A673 (cell line): ENCODE data around the gene CCL21. TPM values are rescaled to one million over a fixed set of nuclear protein-coding genes. Genes with fewer than 3 reads are reported as not detected.
"Not testable (repeated sequence)": the region's sequence is repeated elsewhere in the genome, so short reads cannot be mapped to it uniquely, and the experiment has no call there.

Experiments used
- BruUV-seq: library from RNA; stranded (reverse); fragments of 400-500 nt; replicated peaks from 2 replicates; lab custom pipeline; 2021; lab: Mats Ljungman, UMichigan
- CTCF ChIA-PET: fragments of 300-600 bp; sonication (Branson Sonifier 250); formaldehyde crosslinking; loops from one replicate; lab custom pipeline; 2022; ENCODE audit warnings: antibody characterized with exemption; lab: Charles Lee
- POLR2A ChIA-PET: fragments of 300-600 bp; sonication (Branson Sonifier 250); formaldehyde crosslinking; loops from one replicate; lab custom pipeline; 2022; ENCODE audit warnings: antibody characterized with exemption; ENCODE audit not compliant: low non-redundant PET; lab: Charles Lee
- DNase-seq: peaks from one replicate; pipeline ENCODE4 v3.0.0-alpha.2; 2015; ENCODE audit warnings: low spot score
- H3K27ac ChIP-seq: fragments of 200-600 bp; sonication (generic); 2 replicates; pipeline ENCODE4 v1.5.1; 2016; ENCODE audit warnings: mixed run types, low read depth, mild to moderate bottlenecking, mixed read lengths, antibody characterized with exemption, low read length; ENCODE audit not compliant: poor library complexity, severe bottlenecking
- H3K27me3 ChIP-seq: fragments of 200-600 bp; sonication (generic); replicated peaks from 2 replicates; pipeline ENCODE4 v1.6.1; 2017; ENCODE audit warnings: mixed run types, low read depth, mild to moderate bottlenecking, mixed read lengths, antibody characterized with exemption, low read length; ENCODE audit not compliant: insufficient read depth, poor library complexity
- H3K36me3 ChIP-seq: fragments of 200-600 bp; sonication (generic); 2 replicates; pipeline ENCODE4 v1.6.1; 2016; ENCODE audit warnings: mixed run types, mild to moderate bottlenecking, mixed read lengths, antibody characterized with exemption, low read length; ENCODE audit not compliant: insufficient read depth, poor library complexity, severe bottlenecking
- H3K4me1 ChIP-seq: fragments of 200-600 bp; sonication (generic); 2 replicates; pipeline ENCODE4 v1.6.1; 2017; ENCODE audit warnings: mixed run types, mild to moderate bottlenecking, mixed read lengths, antibody characterized with exemption, low read length; ENCODE audit not compliant: insufficient read depth, poor library complexity, severe bottlenecking
- H3K4me3 ChIP-seq: fragments of 200-600 bp; sonication (generic); 2 replicates; pipeline ENCODE4 v1.5.1; 2016; ENCODE audit warnings: low read depth, mixed run types, mild to moderate bottlenecking, mixed read lengths, low read length; ENCODE audit not compliant: poor library complexity, severe bottlenecking
- H3K9me3 ChIP-seq: fragments of 200-600 bp; sonication (generic); 2 replicates; pipeline ENCODE4 v1.6.1; 2016; ENCODE audit warnings: mixed run types, low read depth, mild to moderate bottlenecking, mixed read lengths, antibody characterized with exemption, low read length; ENCODE audit not compliant: poor library complexity, severe bottlenecking
- EZH2 ChIP-seq: fragments of 200-600 bp; sonication (generic); IDR thresholded peaks from 2 replicates; pipeline ENCODE4 v1.6.1; 2017; ENCODE audit warnings: borderline replicate concordance, low read depth, mild to moderate bottlenecking, mixed read lengths, antibody characterized with exemption, low read length; ENCODE audit not compliant: poor library complexity, severe bottlenecking
- intact Hi-C: fragments of 100-400 bp; cut with micrococcal nuclease; formaldehyde crosslinking; loops from one replicate; pipeline ENCODE4 v1.10.0; 2022; ENCODE audit not compliant: unreplicated experiment
- total RNA-seq: library from RNA; stranded (reverse); gene quantifications from 2 replicates; pipeline ENCODE4 v1.2.3, GENCODE V29; 2021
- TF ChIP-seq, protein P1 (sequence below): fragments of 300-800, 200-600 bp; sonication (generic); conservative IDR thresholded peaks from 2 replicates; pipeline ENCODE4 v1.5.1; 2017; ENCODE audit warnings: low read depth, mild to moderate bottlenecking, antibody characterized with exemption, low read length, moderate library complexity, mixed read lengths

The CCL21 gene
- total RNA-seq, 1 experiment from 2014 or later, result not detected

DNA sequence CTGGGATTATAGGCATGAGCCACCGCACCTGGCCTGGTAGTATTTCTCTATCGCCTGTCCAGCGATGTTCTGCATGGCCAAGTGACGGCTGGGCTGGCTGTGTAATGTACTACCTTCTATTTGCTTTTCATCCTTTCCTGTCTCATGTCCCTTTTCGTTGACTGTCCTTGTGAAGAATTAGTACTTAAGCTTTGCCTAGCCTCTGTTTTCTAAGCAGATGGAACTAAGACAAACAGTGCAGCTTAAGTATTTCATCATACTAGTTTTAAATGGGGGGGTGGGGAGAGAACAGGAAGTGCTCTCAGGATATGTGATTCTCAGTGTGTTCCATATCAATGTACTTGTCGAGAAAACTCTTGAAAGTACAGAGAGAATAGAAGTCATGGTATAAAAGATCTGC is 31.7 kb upstream of the CCL21 start:
- no peak overlapping the region for H3K27ac ChIP-seq
- intact Hi-C loops, result no loop called here
- peak; percentile 28 for DNase-seq
- H3K4me3 ChIP-seq, result no peak overlapping the region
- ChIA-PET POLR2A (interaction anchor here (0.6 kb wide), 1 partner anchor 217 kb away, joined by 20 read pairs; no protein-coding TSS in a partner anchor), CTCF (interaction anchor here (0.6 kb wide), 1 partner anchor 346 kb away, joined by 4 read pairs; no protein-coding TSS in a partner anchor)
- no peaks in the 10 kb centered on the region for H3K9me3 ChIP-seq
- no peaks in the 10 kb centered on the region for H3K36me3 ChIP-seq
- no peak for TF ChIP-seq EZH2
- TF ChIP-seq, protein P1, sequence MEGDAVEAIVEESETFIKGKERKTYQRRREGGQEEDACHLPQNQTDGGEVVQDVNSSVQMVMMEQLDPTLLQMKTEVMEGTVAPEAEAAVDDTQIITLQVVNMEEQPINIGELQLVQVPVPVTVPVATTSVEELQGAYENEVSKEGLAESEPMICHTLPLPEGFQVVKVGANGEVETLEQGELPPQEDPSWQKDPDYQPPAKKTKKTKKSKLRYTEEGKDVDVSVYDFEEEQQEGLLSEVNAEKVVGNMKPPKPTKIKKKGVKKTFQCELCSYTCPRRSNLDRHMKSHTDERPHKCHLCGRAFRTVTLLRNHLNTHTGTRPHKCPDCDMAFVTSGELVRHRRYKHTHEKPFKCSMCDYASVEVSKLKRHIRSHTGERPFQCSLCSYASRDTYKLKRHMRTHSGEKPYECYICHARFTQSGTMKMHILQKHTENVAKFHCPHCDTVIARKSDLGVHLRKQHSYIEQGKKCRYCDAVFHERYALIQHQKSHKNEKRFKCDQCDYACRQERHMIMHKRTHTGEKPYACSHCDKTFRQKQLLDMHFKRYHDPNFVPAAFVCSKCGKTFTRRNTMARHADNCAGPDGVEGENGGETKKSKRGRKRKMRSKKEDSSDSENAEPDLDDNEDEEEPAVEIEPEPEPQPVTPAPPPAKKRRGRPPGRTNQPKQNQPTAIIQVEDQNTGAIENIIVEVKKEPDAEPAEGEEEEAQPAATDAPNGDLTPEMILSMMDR, result no peak
- H3K27me3 ChIP-seq, result peaks cover 3% of the 10 kb centered on the region
- no TSS peak for BruUV-seq
- H3K4me1 ChIP-seq, result no peaks in the 10 kb centered on the region

DNA sequence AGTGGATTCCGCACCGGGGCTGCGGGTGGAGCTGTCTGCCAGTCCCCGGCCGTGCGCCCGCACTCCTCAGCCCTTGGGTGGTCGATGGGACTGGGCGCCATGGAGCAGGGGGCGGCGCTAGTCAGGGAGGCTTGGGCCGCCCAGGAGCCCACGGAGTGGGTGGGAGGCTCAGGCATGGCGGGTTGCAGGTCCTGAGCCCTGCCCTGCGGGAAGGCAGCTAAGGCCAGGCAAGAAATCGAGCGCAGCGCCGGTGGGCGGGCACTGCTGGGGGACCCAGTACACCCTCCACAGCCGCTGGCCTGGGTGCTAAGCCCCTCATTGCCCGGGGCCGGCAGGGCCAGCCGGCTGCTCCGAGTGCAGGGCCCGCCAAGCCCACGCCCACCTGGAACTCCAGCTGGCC is 30.2 kb upstream of the CCL21 start:
- H3K27ac ChIP-seq, H3K27me3 ChIP-seq, DNase-seq, intact Hi-C loops, H3K36me3 ChIP-seq, H3K9me3 ChIP-seq, H3K4me1 ChIP-seq, CTCF ChIA-PET, POLR2A ChIA-PET, H3K4me3 ChIP-seq, BruUV-seq: not testable (repeated sequence)

DNA sequence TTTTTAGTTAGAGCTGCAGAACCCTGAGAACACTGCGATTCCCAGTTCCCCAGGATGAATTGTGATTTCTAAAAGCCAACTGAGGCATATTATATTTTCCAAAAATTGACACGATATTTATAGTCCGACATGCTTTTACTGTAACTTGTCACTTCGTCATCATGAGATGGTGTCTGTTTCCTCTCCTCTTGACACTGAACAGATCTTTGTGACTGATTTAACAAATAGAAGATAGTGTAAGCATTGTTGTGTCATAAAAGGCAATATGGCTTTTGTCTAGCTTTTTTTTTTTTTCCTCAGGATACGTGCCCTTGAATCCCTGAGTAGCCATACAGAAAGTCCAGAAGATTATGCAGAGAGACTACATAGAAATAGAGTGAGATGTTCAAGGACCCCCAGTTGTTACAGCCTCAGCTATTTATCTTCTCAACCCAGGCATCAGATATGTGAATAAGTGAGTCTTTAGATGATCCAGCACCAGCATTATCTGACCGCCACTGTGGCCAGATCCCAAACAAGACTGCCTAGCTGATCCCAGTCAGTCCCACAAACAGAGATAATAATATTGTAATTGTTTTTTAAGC is 27.8 kb upstream of the CCL21 start:
- Histone ChIP-seq H3K4me1 (no peaks in the 10 kb centered on the region), H3K9me3 (no peaks in the 10 kb centered on the region), H3K27ac (no peak overlapping the region), H3K4me3 (no peak overlapping the region), H3K36me3 (no peaks in the 10 kb centered on the region), H3K27me3 (peaks cover 3% of the 10 kb centered on the region)
- DNase-seq, result no peak
- ChIA-PET CTCF (no interaction called here), POLR2A (no interaction called here)
- TF ChIP-seq, protein P1, result no peak
- TF ChIP-seq EZH2, result no peak
- BruUV-seq, result no TSS peak
- intact Hi-C loops, result no loop called here

DNA sequence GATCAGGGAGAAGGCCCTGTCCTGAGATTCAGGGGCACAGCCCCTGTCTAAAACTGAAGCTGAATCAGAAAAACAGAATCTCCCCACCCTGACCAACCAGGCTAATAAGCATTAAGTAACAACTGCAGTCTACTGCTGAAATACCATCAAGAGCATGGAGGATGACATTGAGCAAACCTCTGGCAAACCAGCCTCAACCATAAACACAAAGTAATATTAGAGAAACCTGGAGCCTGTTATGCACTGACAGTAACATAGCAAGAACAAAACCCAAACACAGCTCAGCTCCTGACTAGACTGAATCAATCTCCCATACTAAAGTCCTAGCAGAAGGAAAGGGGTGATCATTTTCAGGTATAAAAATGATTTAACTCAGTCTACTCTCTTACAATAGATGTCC is 24.8 kb upstream of the CCL21 start:
- H3K27me3 ChIP-seq, result peaks cover 3% of the 10 kb centered on the region

More for the DNA sequence above, 24.8 kb upstream of the CCL21 start:
- Histone ChIP-seq H3K4me1 (no peaks in the 10 kb centered on the region), H3K36me3 (no peaks in the 10 kb centered on the region), H3K27ac (no peak overlapping the region), H3K9me3 (no peaks in the 10 kb centered on the region), H3K4me3 (no peak overlapping the region)
- ChIA-PET CTCF (no interaction called here), POLR2A (no interaction called here)
- intact Hi-C loops, result no loop called here
- no peak for DNase-seq
- no peak for TF ChIP-seq EZH2
- TF ChIP-seq, protein P1, result no peak
- BruUV-seq, result no TSS peak
